HG02610 (cell line): ENCODE data around the gene THSD4.
A peak's percentile ranks its signal among the peaks of the same experiment; 100 is the strongest.

Experiments
- ATAC-seq: cut with Tn5 transposase; IDR thresholded peaks from one replicate; pipeline ENCODE4 v1.9.1; 2021; ENCODE audit warnings: mild to moderate bottlenecking, moderate library complexity; ENCODE audit not compliant: unreplicated experiment

The THSD4 gene

DNA sequence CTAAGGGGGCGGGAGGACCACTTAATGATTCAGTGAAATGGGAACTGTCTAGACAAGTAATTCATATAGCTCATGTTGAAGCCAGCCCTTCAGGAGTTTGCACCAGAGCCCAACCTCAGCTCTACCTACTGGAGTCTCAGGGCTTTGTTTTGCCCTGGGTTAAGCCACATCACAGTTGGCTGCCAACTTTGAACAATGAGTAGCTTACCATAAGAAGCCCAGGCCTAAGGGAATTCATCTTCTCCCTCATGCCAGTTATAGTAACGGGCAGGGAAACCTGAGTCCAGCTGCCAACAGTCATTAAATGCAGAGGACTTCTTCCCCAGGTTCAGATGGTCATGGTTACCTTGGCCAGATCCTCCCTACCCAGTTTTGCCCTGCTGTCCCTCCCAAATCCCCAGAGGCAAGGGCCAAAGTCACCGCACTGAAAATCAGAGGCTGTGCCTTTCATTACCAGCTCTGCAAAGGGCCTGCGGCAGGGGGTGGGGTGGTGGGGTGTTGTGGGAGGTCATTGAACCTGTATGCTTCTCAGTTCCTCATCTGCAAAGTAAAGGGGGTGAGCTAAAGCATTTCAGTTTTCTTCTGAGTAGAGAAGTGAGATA lies 392.9 kb downstream of the THSD4 start:
- ATAC-seq: peak; percentile 48

DNA sequence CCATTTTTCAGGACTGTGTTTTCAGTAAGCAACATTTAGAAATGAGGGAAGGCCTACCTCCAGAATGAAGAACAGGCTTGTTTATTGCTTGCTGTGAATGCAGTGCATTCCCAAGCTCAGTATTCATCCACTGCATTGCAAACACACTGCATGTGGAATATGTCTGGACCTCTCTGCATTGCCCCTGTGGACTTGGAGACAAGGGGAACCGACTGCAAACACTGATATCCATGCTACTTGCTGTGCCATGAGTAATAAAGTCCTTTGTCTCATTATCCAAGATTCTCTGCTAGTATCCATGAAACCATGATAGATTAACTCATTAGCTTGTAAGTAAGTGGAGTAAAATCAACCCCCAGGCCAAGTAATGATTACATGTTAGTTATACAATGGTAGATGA lies 393.9 kb downstream of the THSD4 start:
- no peak for ATAC-seq

DNA sequence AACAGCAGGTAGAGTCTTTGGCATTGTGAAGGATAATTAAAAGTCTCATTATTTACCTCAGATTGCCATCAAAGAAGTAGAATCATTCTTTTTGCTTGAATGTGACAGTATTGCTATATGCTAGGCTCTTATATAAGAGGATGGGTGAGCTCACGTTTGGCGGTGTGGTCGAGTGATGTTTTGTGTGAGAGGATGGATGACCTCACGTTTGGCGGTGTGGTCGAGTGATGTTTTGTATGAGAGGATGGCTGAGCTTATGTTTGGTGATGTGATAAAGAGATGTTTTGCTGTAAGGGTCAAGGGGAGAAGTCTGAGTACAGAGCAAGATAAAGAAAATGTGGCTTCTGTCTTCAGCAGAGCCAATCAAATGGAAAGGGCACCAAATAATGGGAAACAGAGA lies 395.5 kb downstream of the THSD4 start:
- no peak for ATAC-seq

DNA sequence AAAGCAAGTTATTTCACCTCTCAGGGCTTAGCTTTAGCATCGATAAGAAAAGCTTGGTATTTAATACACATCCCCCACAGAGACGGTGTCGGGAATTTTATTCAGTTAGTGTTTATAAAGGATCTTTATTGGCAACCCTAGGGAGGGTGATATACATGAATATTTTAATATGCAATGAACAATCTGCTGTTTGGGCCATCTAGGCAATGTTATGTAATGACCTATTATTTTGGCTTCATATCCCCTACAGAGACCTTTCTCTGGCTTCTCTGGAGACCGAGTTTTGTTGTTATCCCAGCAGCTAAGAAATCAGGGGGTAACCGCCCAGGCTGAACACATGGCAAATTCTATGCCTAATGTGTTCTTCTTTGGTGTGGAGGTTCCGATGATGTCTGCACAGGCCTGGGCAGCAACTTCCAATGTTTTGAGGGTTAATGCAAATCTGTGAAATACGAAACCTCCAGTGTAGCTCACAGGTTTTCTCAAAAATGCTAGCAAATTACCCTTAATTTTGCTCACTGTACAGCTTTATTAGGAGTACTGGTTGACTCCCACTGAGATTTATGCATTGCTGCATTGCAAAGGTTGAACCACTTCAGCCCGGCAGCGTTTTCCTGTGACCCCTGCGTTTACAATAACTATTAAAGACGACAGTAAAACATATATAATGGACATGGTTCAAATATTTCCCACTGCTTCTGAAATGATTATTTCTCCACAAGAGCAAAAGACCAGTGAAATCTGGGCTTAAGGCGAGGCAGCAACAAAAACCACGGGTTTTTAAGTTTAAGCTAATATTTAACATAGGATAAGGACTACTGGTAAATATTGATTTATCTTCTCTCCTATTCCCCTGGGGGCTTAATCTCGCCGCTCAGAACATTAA lies 396.8 kb downstream of the THSD4 start:
- ATAC-seq: no peak

DNA sequence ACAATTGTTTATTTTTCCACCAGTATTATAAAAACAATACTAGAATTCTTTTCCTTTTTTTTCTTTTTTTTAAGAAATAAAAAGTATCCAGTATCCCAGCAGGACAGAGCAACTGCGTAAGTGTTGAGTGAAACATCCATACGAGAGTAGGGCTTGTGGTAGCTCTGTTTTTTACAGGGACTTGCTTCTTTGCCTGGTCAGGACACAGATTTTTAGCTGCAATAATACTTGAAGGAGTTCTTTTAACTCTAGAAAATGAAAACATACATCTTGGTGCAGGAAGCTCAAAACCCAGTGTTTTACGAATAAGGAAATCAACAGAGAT lies 397.4 kb downstream of the THSD4 start:
- ATAC-seq: no peak

DNA sequence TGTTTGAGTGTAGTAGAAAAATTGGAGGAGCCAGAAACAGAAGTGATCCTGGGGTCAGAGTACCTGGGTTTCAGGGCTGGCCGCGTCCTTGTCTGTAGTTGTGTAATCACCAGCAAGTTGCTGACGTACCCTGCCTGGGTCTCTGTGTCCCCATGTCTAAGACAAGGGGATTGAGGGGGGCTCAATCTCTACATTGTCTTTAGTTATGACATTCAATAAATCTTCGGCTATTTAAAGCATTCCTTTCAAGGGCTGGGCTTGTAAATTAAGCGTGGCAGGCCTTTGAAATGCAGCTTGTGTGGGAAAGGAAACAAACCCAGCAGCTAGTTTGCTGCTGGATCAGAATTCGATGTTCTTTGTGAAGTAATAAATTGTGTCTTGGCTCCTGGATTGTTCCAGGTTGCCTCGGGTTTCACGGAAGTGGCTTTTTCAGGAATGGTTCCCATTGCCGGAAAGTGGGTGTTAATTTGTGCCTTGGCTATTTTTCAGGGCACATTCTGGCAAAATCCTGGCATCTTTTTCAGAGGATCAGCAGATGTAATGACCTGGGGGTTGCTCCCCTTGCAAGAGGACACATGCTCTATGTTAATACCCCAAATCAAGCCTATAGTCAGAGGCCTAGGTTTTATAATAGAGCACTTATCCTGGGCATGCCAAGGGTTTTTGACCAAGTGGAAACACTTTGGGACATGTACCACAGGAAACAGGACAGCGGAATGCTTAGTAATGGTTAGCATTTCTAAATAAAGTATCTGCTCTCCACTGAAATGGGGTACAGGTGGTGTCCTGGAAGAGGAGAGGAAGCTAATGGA lies 400.3 kb downstream of the THSD4 start:
- no peak for ATAC-seq

DNA sequence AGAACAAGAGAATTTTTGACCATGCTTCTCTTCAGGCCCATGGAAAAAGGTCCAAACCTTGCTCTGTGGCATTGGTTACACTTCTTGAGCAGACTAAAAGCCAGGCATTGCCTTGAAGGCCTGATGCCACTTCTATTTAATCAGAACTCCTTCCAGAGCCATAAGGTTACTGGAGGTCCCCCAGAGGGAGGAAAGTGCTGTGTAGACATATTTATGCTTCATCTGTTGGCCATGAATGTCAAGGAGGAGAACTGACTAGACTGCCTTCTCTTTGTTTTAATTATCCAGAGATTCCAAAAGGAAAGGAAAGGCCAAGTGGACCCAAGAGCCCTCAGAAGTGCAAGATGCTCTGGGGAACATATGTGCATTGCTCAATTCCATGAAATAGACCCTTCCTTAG lies 402.5 kb downstream of the THSD4 start:
- ATAC-seq: no peak

DNA sequence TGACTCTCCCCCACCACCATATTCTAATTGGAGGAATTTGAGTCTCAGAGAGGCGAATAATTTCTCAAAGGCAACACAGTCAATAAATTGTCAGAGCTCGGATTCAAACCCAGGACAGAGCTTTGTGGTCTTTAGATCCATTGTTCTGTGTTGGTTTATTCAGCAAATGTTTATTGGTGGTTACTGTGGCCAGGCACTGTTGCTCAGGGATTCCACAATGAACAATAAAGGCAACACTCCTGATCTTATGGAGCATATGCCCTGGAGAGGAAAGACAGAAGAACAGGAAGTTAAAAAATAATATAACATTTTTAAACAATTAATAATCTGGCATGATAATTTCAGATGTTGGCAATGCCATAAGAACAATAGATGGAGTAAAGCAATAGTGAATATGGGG lies 403.4 kb downstream of the THSD4 start:
- no peak for ATAC-seq

DNA sequence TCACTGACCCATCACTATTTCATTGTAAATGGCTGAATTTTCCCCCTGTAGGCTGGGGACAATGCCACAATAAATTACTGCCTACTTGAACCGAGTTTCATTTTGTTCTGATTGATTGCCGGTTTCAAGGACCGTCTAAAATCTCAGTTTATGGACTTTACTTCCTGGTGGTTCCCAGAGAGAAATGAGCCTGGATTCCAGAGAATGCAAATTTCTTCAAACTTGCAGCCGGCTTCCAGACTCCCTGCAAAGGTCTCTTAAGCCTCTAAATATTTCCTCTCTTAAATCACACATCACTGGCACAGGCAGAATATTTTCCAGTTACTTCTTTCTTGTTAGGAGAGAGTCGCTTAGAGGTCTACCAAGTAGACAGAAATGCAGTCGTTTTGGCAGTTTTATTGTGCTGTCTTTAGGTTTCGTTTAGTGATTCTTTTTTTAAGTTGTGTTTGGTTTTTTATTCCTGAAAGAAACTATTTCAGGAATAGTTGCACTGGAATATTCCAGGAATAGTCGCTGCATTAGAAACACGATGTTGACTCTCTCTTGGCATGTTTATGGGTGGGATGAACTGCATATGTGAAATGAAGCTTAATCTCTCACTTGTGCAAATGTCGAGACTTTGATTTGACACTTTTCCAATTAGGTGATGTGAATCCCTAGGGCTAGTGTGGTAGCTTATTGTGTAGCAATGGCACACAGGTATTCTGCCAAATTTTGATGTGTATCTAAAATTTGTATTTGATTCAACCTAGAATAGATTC lies 411.0 kb downstream of the THSD4 start:
- ATAC-seq: no peak

DNA sequence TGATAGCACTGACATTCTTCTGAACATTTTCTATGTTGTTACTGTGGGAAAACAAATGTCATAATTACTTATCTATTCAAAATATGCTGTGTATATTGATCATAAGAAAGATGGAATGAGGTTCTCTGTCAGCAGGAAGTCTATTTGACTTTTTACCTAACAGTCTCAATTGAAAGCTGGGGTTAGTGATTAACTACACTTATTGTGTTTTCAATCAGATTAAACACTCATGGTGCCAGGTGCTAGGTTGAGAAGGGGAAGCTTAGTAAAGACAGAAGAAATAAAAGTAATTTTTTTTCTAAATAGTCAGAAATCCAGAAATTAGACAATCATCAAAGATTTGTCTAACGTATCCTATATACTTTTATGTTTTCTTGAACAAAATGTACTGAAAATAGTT lies 414.1 kb downstream of the THSD4 start:
- no peak for ATAC-seq

DNA sequence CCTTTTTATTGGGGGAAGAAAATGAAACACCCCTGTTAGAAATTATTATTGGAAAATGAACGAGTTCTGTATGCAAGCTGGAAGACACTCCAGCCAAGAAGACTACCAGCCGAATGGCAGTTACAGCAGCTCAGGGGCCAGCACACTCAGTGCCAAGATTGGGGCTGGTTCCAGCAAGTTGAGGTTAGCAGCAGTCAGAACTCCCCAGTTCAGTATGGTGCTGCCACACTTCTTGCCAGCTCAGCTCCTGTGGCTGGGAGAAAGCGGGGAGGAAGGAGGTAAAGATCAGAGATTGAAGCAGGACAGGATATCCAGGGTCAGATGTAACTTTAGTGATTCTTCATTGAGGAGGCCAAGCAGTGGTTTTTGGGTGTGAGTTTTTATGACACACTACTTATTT lies 414.8 kb downstream of the THSD4 start:
- ATAC-seq: no peak

DNA sequence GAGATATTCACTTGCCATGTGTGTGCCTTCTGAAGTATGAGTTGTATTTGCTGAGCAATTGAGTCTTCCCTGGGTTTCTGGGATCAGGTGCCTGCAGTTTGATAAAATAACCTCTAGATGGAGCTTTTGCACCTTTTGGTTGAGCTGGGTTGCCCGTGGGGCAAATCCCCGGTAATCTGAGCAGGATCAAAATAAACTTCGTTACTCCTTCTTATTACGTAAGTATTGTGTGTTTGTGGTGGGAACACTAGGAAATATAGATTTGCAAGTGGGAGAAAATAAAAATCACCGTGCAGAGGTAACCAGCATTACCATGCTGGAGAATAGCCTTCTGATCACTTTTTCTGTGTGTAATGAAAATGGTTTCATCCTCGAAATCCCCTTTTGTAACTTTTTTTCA lies 417.7 kb downstream of the THSD4 start:
- no peak for ATAC-seq

DNA sequence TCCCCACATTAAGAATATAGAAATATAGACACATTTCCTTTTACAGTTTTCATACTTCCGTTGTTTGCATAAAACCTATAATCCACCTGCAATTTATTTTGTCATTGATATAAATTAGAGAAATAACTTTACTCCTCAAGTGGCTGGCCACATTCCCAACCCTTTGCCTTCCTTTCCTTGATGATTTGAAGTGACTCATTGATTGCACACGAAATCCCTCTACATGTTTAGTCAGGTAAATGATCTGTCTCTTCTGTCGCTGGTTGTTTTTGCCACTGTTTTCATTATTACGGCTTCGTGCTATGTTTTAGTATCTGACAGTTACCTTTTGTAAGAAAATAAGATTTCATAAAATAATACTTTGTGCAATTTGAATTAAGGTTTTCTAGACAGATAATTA lies 422.9 kb downstream of the THSD4 start:
- no peak for ATAC-seq

DNA sequence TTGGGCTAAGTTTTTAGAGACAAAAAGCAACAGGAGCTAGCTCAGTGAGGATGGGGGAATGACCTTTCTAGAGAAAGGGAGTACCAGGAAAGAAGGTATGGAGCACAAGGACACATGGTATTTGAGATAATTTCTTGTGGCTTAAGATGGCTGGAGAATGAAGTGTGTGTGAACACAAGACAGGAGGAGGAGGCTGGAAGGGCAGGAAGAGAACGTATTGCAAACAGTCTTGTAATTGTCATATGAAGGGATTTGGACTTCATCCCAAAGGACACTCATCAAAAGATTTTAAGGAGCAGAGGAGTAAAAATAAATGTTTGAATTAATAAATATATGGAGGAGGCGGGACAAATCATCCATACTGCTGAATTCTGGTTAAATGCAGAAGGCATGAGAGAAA lies 426.5 kb downstream of the THSD4 start:
- no peak for ATAC-seq

DNA sequence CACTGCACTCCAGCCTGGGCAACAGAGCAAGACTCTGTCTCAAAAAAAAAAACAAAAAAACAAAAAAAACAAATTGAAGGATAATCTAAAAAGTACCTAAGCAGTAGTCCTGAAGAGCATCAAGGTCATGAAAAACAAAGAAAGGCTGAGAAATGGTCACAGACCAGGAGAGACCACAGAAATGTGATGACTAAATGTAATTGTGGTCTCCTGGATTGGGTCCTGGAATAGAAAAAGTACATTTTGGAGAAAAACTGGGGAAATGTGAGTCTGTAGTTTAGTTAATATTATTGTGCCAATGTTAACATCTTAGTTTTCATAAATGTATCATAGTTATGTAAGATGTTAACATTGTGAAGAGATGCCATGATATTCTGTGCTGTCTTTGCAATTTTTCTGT lies 427.6 kb downstream of the THSD4 start:
- no peak for ATAC-seq

DNA sequence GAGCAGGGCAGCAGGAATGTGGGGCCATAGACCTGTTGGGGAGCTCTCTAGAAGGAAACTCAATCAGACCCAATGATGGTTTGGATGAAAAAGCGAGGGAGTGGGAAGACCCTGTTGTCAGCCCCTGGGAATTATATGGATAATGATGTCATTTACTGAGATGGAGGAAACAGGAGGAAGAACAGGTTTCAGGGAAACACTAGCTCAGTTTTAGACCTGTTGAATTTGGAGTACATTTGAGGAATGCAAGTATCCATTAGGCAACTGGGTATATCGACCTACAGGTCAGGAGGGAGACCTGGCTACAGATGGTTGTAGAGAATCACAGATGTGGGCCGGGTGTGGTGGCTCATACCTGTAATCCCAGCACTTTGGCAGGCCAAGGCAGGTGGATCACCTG lies 428.1 kb downstream of the THSD4 start:
- no peak for ATAC-seq

DNA sequence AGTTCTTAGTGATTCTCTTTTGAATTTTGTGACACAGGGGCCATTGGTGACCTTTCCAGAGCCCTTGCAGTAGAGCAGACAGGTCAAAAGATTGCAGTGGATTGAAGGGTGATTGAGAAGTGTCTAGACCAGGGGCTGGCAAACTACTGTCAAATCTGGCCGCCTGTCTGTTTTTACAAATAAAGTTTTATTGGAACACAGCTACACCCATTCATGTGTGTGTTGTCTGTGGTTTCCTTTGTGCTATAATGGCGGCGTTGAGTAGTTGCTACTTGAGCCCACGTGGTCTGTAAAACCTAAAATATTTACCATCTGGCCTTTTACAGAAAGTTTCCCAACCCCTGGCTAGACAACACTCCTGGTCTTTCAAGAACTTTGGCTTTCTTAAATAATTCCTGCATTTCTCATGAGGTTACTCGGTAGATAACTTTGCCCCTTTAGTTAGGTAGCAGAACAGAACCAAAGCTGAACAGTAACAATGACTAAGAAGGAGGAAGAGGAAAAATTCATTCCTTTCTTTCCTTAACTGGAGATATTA lies 430.0 kb downstream of the THSD4 start:
- ATAC-seq: no peak

DNA sequence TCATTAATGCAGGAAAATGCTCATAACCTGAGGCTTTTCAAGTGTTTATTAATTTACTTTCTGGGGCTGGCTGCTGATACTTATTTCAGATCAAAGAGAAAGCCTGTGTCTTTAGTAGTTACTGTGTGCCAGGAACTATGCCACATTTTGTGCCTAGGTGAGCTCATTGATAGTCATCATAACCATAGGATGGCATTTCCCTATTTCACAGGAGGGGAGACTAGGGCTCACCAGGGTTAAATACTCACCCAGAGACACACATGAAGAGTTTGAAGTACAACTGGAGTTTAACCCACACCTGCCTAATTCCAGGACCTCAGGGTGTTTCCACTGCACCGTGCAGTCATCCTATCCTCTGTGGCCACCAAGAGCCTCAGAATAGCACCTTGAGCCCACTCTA lies 430.7 kb downstream of the THSD4 start:
- ATAC-seq: no peak

DNA sequence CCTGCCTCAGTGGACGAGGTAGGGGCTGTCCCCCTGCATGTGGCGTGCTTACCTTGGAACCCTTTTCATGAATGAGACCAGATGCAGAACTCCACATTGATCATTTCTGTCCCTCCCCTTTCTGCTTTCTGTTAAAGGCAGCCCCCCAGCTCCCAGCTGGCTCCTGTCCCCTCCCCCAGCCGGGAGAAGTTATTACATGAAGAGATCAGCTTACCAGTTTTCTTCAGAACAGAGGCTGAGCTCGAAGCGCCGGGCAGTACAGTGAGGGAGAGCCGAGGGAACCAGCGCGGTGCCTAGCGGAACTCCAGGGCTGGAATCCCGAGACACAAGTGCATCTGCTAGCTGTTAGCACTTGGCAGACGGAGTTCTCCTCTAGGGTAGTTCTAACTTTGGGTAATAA lies 431.7 kb downstream of the THSD4 start:
- no peak for ATAC-seq

DNA sequence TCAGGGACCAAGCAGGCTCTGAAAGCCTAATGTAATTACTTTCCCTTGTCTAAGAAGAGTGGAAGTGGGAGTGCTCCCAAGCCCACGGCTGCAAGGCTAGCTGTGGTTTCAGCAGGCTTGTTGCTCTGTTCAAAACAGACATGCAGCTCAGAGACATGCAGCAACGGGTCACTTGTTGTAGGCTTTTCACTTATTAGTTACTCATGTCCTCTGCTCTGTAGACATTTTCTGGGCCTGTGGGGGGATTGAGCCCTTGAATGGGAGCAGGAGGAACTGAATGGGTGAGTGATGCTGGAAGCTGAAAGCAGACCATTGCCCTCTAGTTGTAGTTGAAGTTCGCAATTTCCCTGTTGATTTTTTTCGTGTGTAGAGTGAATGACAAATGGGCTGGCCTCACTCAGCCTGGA lies 433.1 kb downstream of the THSD4 start:
- ATAC-seq: no peak

DNA sequence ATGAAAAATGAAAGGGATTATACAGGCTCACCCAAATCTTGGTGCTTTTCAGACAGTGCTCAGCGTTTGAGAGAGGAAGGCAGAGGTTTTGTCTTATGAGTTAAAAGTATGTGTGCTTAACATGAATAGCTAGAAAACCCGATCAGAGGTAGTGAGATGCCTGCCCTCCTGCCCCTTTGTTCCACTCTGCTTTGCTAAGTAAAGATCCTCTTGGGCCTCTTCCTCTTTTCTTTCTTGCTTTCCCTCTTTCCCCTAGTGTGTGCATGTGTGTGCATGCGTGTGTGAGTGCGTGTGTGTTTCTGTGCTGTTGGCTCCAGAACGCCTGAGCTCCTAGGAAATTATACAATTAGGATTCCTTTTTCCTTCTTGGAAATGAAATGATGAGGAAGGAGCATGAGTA lies 433.8 kb downstream of the THSD4 start:
- ATAC-seq: no peak
